ENCODE results near the gene ZNF273. TPM values are rescaled to one million over a fixed set of nuclear protein-coding genes. Genes with fewer than 3 reads are reported as not detected.

The ZNF273 gene
- total and polyA plus RNA-seq, 10 of the 15 experiments (the other 5 are each of a cell fraction or from before 2014, with no cell fraction given), result 4.8 to 12.3 (median 7.8) TPM

- no peak for TF ChIP-seq BCLAF1 (IDR thresholded peaks at IDR 0.05)
- no peak for TF ChIP-seq ZZZ3 (IDR thresholded peaks at IDR 0.05; ENCODE audit: control insufficient read depth, insufficient read length, low read depth)
- no peak for TF ChIP-seq ZBTB33 (IDR thresholded peaks at IDR 0.05)
- TF ChIP-seq POLR2AphosphoS5 (IDR thresholded peaks at IDR 0.05; ENCODE audit: low read length), result no peak
- TF ChIP-seq POLR2AphosphoS2 (IDR thresholded peaks at IDR 0.05; ENCODE audit: low read depth, low read length), result no peak
- no peak for TF ChIP-seq NFYA (IDR thresholded peaks at IDR 0.05; ENCODE audit: borderline replicate concordance, low read depth, low read length)
- no peak for TF ChIP-seq WRNIP1 (IDR thresholded peaks at IDR 0.05; ENCODE audit: borderline replicate concordance, low read depth, low read length)
These were observed 24.4 kb upstream of the ZNF273 start (continued) for GRCh38 chr7:64878684-64879083.

- Histone ChIP-seq H3K4me3 (no peak overlapping the region), H3K79me2 (ENCODE audit: control insufficient read depth, insufficient read depth, low read length) (no peaks in the 10 kb centered on the region), H3K36me3 (ENCODE audit: control insufficient read depth in 2 of 2, insufficient read depth in 2 of 2, low read length in 1 of 2) (no peaks in the 10 kb centered on the region), H3K9me3 (replicated peaks; ENCODE audit: control insufficient read depth, insufficient read depth, low read length) (peaks cover 5% of the 10 kb centered on the region; the same call in 1 of the 3 replicates), H4K20me1 (ENCODE audit: control insufficient read depth, insufficient read depth) (no peaks in the 10 kb centered on the region), H3K27me3 (replicated peaks in 1 of 2; ENCODE audit: control insufficient read depth in 2 of 2, insufficient read depth in 2 of 2, low read length in 1 of 2) (no peaks in the 10 kb centered on the region), H3K27ac (ENCODE audit: control insufficient read depth, insufficient read depth) (no peak overlapping the region), H2AFZ (ENCODE audit: control insufficient read depth, low read depth, low read length) (no peak overlapping the region), H3K4me1 (ENCODE audit: control insufficient read depth, insufficient read depth, low read length) (no peaks in the 10 kb centered on the region), H3K9ac (ENCODE audit: control insufficient read depth, insufficient read depth, low read length) (no peak overlapping the region), H3K4me2 (ENCODE audit: control insufficient read depth, insufficient read depth) (no peak overlapping the region)
- no peak for DNase-seq (ENCODE audit: low read depth, low spot score)
- WGBS (ENCODE audit: insufficient coverage, insufficient replicate concordance, low lambda C conversion rate, missing lambda C conversion rate), result 18% methylated on average over 9 of the region's 9 CpGs
- no peak for ATAC-seq
- SMC1A ChIA-PET (ENCODE audit: uncharacterized antibody, unreplicated experiment), result no interaction called here
- no TSS peak for BruUV-seq (replicated peaks)
- intact Hi-C loops (cut with micrococcal nuclease; ENCODE audit: unreplicated experiment), result no loop called here
- POLR2A ChIA-PET, result no interaction called here
- CTCF ChIA-PET, result no interaction called here
- FAIRE-seq, result no peak
- RAD21 ChIA-PET (ENCODE audit: unreplicated experiment), result no interaction called here
- in situ Hi-C loops (cut with MboI), result no loop called here
- TF ChIP-seq NR2C2 (IDR thresholded peaks at IDR 0.05; ENCODE audit: borderline replicate concordance, control insufficient read depth, insufficient read length, low read depth) (no peak), YY1 (IDR thresholded peaks at IDR 0.05; ENCODE audit: low read depth, low read length) (no peak), SUPT20H (IDR thresholded peaks at IDR 0.05; ENCODE audit: borderline replicate concordance, control insufficient read depth, low read depth, low read length) (no peak), ZNF592 (IDR thresholded peaks at IDR 0.05) (no peak)
These were observed 23.9 kb upstream of the ZNF273 start for GRCh38 chr7:64879086-64879730.
